RWPE2 (cell line): ENCODE results near the gene OPN4.
"Not testable (repeated sequence)": the region's sequence is repeated elsewhere in the genome, so short reads cannot be mapped to it uniquely, and the experiment has no call there.

Experiments
- ATAC-seq: fragments of 200-7000 bp; cut with Tn5 transposase; 3 replicates; pipeline ENCODE4 v1.9.1; 2021; ENCODE audit warnings: low read depth
- DNase-seq: peaks from one replicate; pipeline ENCODE4 v3.0.0-alpha.2; 2020; ENCODE audit warnings: low spot score
- H3K27ac ChIP-seq: fragments of 450-650 bp; 2 replicates; pipeline ENCODE4 v1.5.1; 2017; ENCODE audit warnings: mild to moderate bottlenecking; ENCODE audit not compliant: poor library complexity, severe bottlenecking
- H3K27me3 ChIP-seq: fragments of 250-450 bp; sonication (Bioruptor Pico); 2 replicates; pipeline ENCODE4 v1.5.1; 2021; ENCODE audit warnings: mild to moderate bottlenecking, moderate library complexity; ENCODE audit not compliant: insufficient read depth, poor library complexity, severe bottlenecking
- H3K36me3 ChIP-seq: fragments of 250-450 bp; sonication (Bioruptor Pico); 2 replicates; pipeline ENCODE4 v1.5.1; 2020; ENCODE audit warnings: low read depth, mild to moderate bottlenecking, moderate library complexity
- H3K4me1 ChIP-seq: fragments of 250-450 bp; sonication (Bioruptor Pico); 2 replicates; pipeline ENCODE4 v1.5.1; 2021; ENCODE audit warnings: mild to moderate bottlenecking, moderate library complexity; ENCODE audit not compliant: insufficient read depth, poor library complexity, severe bottlenecking
- H3K4me3 ChIP-seq: fragments of 250-450 bp; sonication (Bioruptor Pico); 2 replicates; pipeline ENCODE4 v1.5.1; 2021; ENCODE audit warnings: mild to moderate bottlenecking, moderate library complexity; ENCODE audit not compliant: severe bottlenecking
- H3K9me3 ChIP-seq: fragments of 250-450 bp; sonication (Bioruptor Pico); 2 replicates; pipeline ENCODE4 v1.5.1; 2021; ENCODE audit warnings: mild to moderate bottlenecking, moderate library complexity; ENCODE audit not compliant: severe bottlenecking
- CTCF ChIP-seq: fragments of 450-650 bp; IDR thresholded peaks from one replicate; pipeline ENCODE4 v1.5.1; 2017; ENCODE audit warnings: mild to moderate bottlenecking, moderate library complexity; ENCODE audit not compliant: poor library complexity, severe bottlenecking

Gene OPN4

DNA sequence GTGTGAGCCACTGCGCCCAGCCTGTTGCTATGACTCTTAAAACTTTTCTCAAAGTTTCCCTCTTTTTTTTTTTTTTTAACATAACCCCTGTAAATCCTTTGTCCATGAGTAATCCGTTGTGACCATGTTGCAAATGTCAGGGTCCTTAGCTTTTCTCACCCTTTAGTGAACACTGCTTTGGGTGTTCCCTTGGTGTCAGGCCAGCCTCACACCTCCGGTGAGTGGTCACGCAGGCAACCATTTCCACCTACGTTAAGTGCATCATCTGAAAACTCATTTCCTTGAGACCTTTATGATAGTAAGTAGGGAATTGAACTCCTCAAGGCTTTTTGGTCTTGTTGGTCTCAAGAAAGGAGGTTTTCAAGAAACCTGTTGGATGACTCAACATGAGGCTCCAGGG lies 41.3 kb upstream of the OPN4 start:
- Histone ChIP-seq H3K9me3 (no peaks in the 10 kb centered on the region), H3K36me3 (no peaks in the 10 kb centered on the region), H3K4me3 (no peak overlapping the region), H3K4me1 (no peaks in the 10 kb centered on the region), H3K27ac (no peak overlapping the region), H3K27me3 (no peaks in the 10 kb centered on the region)
- no peak for ATAC-seq
- DNase-seq: no peak
- TF ChIP-seq CTCF: no peak

- Histone ChIP-seq H3K4me3 (no peak overlapping the region), H3K27me3 (no peaks in the 10 kb centered on the region), H3K27ac (no peak overlapping the region), H3K9me3 (no peaks in the 10 kb centered on the region), H3K4me1 (no peaks in the 10 kb centered on the region), H3K36me3 (no peaks in the 10 kb centered on the region)
- ATAC-seq: peak; percentile 52
- no peak for TF ChIP-seq CTCF
- no peak for DNase-seq
Measured at GRCh38 chr10:86613905-86614304, 40.4 kb upstream of the OPN4 start.

- H3K27ac ChIP-seq: no peak overlapping the region
- H3K9me3 ChIP-seq: no peaks in the 10 kb centered on the region
- no peak for DNase-seq
- no peak for ATAC-seq
- H3K27me3 ChIP-seq: no peaks in the 10 kb centered on the region
- H3K4me1 ChIP-seq: no peaks in the 10 kb centered on the region
- H3K36me3 ChIP-seq: no peaks in the 10 kb centered on the region
- H3K4me3 ChIP-seq: no peak overlapping the region
- TF ChIP-seq CTCF: no peak
Measured at GRCh38 chr10:86614853-86615252, 39.5 kb upstream of the OPN4 start.

- not testable (repeated sequence) for H3K9me3 ChIP-seq, H3K36me3 ChIP-seq, DNase-seq, H3K4me3 ChIP-seq, H3K4me1 ChIP-seq, ATAC-seq, H3K27me3 ChIP-seq, H3K27ac ChIP-seq
Measured at GRCh38 chr10:86617278-86617677, 37.1 kb upstream of the OPN4 start.

DNA sequence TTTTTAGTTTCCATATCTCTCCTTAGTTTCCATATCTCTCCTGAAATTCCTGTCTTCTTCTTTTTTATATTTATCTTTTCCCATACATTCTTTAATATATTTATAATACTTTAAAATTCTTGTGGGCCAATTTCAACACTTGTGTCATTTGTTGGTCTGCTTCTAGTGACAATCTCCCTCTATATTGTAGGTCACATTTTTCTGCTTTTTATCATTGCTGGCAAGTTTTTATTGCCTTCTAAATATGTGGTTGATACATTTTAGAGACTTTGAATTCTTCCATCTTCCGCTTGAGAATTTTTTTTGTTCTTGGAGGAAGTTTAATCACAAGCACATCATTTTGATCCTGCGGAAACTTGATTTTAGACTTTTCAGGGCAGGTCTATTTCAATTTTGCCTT lies 26.0 kb upstream of the OPN4 start:
- Histone ChIP-seq H3K27me3 (no peaks in the 10 kb centered on the region), H3K9me3 (no peaks in the 10 kb centered on the region), H3K4me3 (no peak overlapping the region), H3K27ac (no peak overlapping the region), H3K36me3 (no peaks in the 10 kb centered on the region), H3K4me1 (no peaks in the 10 kb centered on the region)
- TF ChIP-seq CTCF: no peak
- DNase-seq: no peak
- ATAC-seq: no peak
